ENCODE data around the gene CABP7. TPM values are rescaled to one million over a fixed set of nuclear protein-coding genes. Genes with fewer than 3 reads are reported as not detected.

The CABP7 gene
- total RNA-seq, 1 donor from 2014 or later: not detected

DNA sequence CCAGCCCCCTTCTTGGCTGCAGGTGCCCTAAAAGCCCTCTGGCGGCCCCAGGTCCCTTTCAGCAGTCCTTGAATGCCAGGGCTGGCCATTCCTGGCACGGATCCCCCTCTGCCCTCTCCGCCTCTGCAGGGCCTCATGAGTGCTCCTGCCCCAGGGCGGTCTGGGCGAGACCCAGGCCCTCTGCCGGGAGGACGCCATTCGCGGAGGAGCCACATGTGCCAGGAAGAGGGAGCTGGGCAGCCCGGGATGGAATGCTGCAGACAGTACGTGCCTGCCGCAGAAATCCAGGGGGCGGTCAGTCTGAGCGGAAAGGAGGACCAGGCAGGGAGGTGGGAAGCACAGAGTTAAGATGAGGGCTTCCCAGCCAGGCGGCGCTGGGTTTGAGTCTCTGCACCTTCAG is 2.8 kb downstream of the CABP7 start:
- H3K27me3 Mint-ChIP-seq (ENCODE audit: unreplicated experiment): peaks cover 30% of the 10 kb centered on the region
- TF ChIP-seq, protein P1, sequence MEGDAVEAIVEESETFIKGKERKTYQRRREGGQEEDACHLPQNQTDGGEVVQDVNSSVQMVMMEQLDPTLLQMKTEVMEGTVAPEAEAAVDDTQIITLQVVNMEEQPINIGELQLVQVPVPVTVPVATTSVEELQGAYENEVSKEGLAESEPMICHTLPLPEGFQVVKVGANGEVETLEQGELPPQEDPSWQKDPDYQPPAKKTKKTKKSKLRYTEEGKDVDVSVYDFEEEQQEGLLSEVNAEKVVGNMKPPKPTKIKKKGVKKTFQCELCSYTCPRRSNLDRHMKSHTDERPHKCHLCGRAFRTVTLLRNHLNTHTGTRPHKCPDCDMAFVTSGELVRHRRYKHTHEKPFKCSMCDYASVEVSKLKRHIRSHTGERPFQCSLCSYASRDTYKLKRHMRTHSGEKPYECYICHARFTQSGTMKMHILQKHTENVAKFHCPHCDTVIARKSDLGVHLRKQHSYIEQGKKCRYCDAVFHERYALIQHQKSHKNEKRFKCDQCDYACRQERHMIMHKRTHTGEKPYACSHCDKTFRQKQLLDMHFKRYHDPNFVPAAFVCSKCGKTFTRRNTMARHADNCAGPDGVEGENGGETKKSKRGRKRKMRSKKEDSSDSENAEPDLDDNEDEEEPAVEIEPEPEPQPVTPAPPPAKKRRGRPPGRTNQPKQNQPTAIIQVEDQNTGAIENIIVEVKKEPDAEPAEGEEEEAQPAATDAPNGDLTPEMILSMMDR (IDR thresholded peaks at IDR 0.05): no peak

DNA sequence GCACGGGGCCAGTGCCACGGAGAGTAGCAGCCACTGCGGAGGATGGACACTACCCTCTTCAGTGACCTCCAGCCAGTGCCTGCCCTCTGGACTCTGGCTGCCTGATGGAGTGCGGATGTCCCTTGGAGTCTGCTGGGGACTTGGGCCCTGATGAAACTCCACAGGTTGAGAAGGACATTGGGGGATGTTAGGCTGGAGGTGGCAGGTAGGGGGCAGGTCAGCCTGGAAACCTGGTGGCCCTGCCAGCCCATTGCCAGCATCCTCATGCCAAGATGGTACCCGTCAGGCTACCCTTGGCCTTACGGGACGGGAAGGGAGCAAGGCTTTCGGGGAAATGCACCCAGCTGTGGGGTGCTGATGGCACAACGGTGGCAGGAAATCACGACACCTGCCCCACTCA is 4.0 kb downstream of the CABP7 start:
- no peaks in the 10 kb centered on the region for H3K4me1 Mint-ChIP-seq (ENCODE audit: unreplicated experiment)
- DNase-seq (ENCODE audit: extremely low spot score, unreplicated experiment): no peak
- H3K4me3 Mint-ChIP-seq (ENCODE audit: unreplicated experiment): no peak overlapping the region
- TF ChIP-seq, protein P1 (IDR thresholded peaks at IDR 0.05): no peak
- H3K27me3 Mint-ChIP-seq (ENCODE audit: unreplicated experiment): peaks cover 22% of the 10 kb centered on the region
- H3K9me3 Mint-ChIP-seq (ENCODE audit: unreplicated experiment): no peaks in the 10 kb centered on the region
- no peak overlapping the region for H3K27ac Mint-ChIP-seq (ENCODE audit: unreplicated experiment)
- H3K36me3 Mint-ChIP-seq (ENCODE audit: unreplicated experiment): no peaks in the 10 kb centered on the region

More for the DNA sequence above, 2.8 kb downstream of the CABP7 start:
- Mint-ChIP-seq H3K4me1 (ENCODE audit: unreplicated experiment) (no peaks in the 10 kb centered on the region), H3K9me3 (ENCODE audit: unreplicated experiment) (no peaks in the 10 kb centered on the region), H3K36me3 (ENCODE audit: unreplicated experiment) (no peaks in the 10 kb centered on the region), H3K27ac (ENCODE audit: unreplicated experiment) (no peak overlapping the region), H3K4me3 (ENCODE audit: unreplicated experiment) (no peak overlapping the region)
- no peak for DNase-seq (ENCODE audit: extremely low spot score, unreplicated experiment)

DNA sequence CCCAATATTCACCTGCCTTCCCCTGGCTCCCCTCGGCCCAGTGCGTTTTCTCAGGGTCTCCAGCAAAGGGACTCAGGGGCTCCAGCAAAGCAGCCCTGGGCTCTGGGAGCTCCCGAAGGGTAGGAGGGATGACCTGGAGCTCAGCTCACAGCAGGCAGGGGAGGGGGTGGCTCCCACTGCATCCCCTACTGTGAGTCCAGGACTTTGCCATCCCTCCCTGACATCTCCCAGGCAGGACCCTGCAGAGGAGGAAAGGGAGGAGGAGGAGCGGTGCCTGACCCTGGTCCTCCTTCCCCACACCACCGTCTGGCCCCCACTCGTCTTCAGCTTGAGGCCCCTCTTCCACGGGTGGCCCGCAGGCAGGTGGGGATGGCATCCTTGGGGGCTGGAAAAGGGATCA is 5.0 kb downstream of the CABP7 start:
- Mint-ChIP-seq H3K4me1 (ENCODE audit: unreplicated experiment) (no peaks in the 10 kb centered on the region), H3K4me3 (ENCODE audit: unreplicated experiment) (no peak overlapping the region), H3K36me3 (ENCODE audit: unreplicated experiment) (no peaks in the 10 kb centered on the region), H3K9me3 (ENCODE audit: unreplicated experiment) (no peaks in the 10 kb centered on the region), H3K27me3 (ENCODE audit: unreplicated experiment) (peaks cover 14% of the 10 kb centered on the region), H3K27ac (ENCODE audit: unreplicated experiment) (no peak overlapping the region)
- TF ChIP-seq, protein P1 (IDR thresholded peaks at IDR 0.05): no peak
- DNase-seq (ENCODE audit: extremely low spot score, unreplicated experiment): no peak

DNA sequence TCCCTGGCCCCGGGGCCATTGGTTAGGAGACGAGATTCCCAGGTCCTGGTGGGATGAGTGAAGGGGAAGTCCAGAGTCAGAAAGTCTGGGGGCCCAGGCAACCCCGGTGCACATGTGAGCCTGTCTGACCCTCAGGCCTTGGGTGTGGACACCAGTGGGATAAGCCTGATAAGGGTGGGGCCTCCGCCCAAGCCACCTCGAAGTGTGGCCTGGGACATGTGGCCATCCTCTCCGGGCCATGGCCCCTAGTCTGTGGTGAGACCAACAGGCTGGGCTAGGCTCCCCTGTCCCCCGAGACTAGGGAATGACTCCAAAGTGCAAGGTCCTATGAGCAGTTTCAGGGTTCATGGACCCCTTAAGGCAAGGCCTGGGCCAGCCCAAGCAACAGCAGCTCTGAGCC is 6.3 kb downstream of the CABP7 start:
- no peak for DNase-seq (ENCODE audit: extremely low spot score, unreplicated experiment)
- H3K36me3 Mint-ChIP-seq (ENCODE audit: unreplicated experiment): peaks cover 6% of the 10 kb centered on the region
- H3K9me3 Mint-ChIP-seq (ENCODE audit: unreplicated experiment): no peaks in the 10 kb centered on the region
- no peak overlapping the region for H3K27ac Mint-ChIP-seq (ENCODE audit: unreplicated experiment)
- H3K4me3 Mint-ChIP-seq (ENCODE audit: unreplicated experiment): no peak overlapping the region
- peaks cover 14% of the 10 kb centered on the region for H3K27me3 Mint-ChIP-seq (ENCODE audit: unreplicated experiment)
- no peaks in the 10 kb centered on the region for H3K4me1 Mint-ChIP-seq (ENCODE audit: unreplicated experiment)
- TF ChIP-seq, protein P1 (IDR thresholded peaks at IDR 0.05): no peak

DNA sequence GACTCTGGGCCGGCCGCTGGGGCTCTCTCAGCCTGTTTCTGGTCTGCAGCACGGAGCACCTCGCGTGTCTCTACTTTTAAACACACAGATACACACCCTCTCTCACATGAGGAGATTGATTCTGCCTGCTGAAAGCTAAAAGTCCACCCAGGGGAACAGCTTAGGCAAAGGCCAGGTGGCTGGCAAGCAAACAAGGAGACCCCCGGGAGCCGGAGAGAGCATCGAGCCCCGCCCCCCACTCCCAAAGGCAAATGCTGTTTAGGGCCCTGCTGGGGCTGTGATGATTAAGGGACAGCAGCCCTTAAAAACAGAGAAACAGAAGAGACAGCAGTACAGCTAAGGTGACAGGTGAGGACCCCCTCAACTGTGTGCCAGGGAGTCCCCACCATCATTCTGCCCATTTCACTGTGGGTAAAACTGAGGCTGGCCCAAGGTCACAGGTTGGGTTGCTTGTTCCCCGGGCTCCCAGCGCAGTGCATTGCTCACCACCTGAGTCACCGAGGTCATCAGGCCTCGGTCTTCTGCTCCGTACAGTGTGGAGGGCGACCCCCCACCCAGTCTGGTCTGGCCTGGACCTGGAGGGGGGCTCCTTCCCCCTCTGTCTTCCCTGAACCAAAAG is 6.8 kb downstream of the CABP7 start:
- no peak for DNase-seq (ENCODE audit: extremely low spot score, unreplicated experiment)
- no peak overlapping the region for H3K4me3 Mint-ChIP-seq (ENCODE audit: unreplicated experiment)
- TF ChIP-seq, protein P1 (IDR thresholded peaks at IDR 0.05): no peak
- no peaks in the 10 kb centered on the region for H3K9me3 Mint-ChIP-seq (ENCODE audit: unreplicated experiment)
- peaks cover 6% of the 10 kb centered on the region for H3K36me3 Mint-ChIP-seq (ENCODE audit: unreplicated experiment)
- no peak overlapping the region for H3K27ac Mint-ChIP-seq (ENCODE audit: unreplicated experiment)
- peaks cover 10% of the 10 kb centered on the region for H3K27me3 Mint-ChIP-seq (ENCODE audit: unreplicated experiment)
- no peaks in the 10 kb centered on the region for H3K4me1 Mint-ChIP-seq (ENCODE audit: unreplicated experiment)
